ENCODE data around the gene ADRA2C. TPM values are rescaled to one million over a fixed set of nuclear protein-coding genes. Genes with fewer than 3 reads are reported as not detected.

Gene ADRA2C
- total RNA-seq, 5 donors from 2014 or later (not counting 1 experiment from before 2014, with no cell fraction given), result 0.16 to 0.18 TPM; not detected in 3

DNA sequence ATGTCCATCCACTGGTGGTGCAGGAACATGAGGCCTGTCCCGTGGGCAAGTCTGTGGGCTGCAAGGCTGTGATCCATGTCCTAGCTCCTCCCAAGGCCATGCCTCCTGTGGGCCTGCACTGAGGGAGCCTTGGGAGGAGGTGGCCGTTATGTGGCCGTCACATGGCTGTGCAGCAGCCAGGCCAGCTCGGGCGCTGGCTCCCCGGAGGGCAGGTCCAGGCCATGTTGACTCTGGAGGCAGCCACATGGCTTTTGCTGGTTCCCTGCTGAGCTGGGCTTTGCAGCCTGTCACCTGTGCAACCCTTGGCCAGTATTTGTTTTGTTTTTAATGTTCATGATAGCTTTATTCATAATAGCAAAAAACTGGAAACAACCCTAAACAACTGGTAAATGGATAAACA lies 13.3 kb downstream of the ADRA2C start:
- no peaks in the 10 kb centered on the region for H3K36me3 Mint-ChIP-seq
- ChIA-PET CTCF (no interaction called here), POLR2A (no interaction called here)
- Histone ChIP-seq H3K36me3 (ENCODE audit: control insufficient read depth in 2 of 2, extremely low read depth in 1 of 2, insufficient read depth in 1 of 2, low read length in 1 of 2) (no peaks in the 10 kb centered on the region), H3K4me3 (ENCODE audit: control insufficient read depth in 1 of 2, extremely low read depth in 1 of 2, low read length in 1 of 2) (no peak overlapping the region), H3K27me3 (replicated peaks in 1 of 2; ENCODE audit: control insufficient read depth in 2 of 2, extremely low read depth in 1 of 2, insufficient read depth in 2 of 2, low read length in 1 of 2) (peaks cover 2 to 47% of the 10 kb centered on the region in 2 experiments), H3K9me3 (no peaks in the 10 kb centered on the region), H3K4me1 (ENCODE audit: control insufficient read depth in 1 of 2, extremely low read depth in 1 of 2, insufficient read depth in 2 of 2, low read length in 2 of 2) (no peaks in the 10 kb centered on the region), H3K27ac (ENCODE audit: low read length) (no peak overlapping the region)
- no peak for DNase-seq
- ATAC-seq (replicated peaks in 1 of 4), result no peak
- H3K27ac Mint-ChIP-seq, result no peak overlapping the region
- no peaks in the 10 kb centered on the region for H3K4me1 Mint-ChIP-seq
- H3K27me3 Mint-ChIP-seq, result peaks cover 2 to 4% of the 10 kb centered on the region in 2 donors
- 71% methylated on average over 6 of the region's 6 CpGs for WGBS (ENCODE audit: insufficient coverage)
- H3K9me3 Mint-ChIP-seq, result peaks cover 0 to 4% (median 0%) of the 10 kb centered on the region in 3 donors
- H3K4me3 Mint-ChIP-seq, result no peak overlapping the region

DNA sequence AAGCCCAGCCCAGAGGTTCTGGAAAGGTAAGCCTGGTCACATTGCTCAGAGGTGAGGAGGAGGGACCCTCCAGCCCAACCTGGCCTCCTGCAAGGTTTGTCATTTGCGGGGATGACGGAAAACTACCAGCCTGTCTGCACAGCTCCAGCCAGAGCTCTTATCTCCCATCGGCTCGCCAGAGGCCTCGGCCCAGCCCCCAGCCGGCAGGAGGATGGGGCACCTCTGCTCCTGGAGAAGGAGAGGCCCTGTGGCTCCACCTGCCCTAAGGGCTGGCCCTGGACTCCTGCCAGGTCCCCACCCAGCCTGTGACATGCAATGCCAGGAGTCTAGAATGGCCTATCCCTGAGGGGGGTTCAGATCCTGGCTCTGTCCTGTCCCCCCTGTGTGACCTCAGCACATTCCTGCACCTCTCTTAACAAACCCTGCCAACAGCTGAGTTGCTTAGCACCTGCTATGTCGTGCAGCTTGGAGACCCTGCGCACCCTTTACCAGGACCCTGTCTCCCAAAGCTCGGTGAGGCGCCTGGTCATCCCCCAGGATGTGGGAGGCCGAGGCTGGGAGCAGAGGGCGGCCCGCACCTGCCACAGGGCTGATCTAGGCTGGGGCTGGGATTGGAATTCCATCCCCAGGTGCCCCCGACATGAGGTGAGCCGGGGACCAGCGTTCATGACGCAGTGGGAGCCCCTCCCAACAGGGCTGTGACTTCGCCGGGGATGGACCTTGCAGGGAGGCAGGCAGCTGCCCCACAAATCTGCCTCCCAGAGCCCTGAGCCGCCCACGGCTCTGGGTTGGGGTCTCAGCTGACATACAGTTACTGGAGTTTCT lies 14.4 kb downstream of the ADRA2C start:
- ChIA-PET CTCF (no interaction called here), POLR2A (no interaction called here)
- Mint-ChIP-seq H3K4me1 (no peaks in the 10 kb centered on the region), H3K27ac (no peak overlapping the region), H3K36me3 (no peaks in the 10 kb centered on the region), H3K27me3 (peaks cover 2 to 4% of the 10 kb centered on the region in 2 donors), H3K4me3 (no peak overlapping the region), H3K9me3 (peaks cover 0 to 4% (median 0%) of the 10 kb centered on the region in 3 donors)
- Histone ChIP-seq H3K36me3 (ENCODE audit: control insufficient read depth in 2 of 2, extremely low read depth in 1 of 2, insufficient read depth in 1 of 2, low read length in 1 of 2) (no peaks in the 10 kb centered on the region), H3K9me3 (no peaks in the 10 kb centered on the region), H3K4me3 (ENCODE audit: control insufficient read depth in 1 of 2, extremely low read depth in 1 of 2, low read length in 1 of 2) (no peak overlapping the region), H3K27me3 (replicated peaks in 1 of 2; ENCODE audit: control insufficient read depth in 2 of 2, extremely low read depth in 1 of 2, insufficient read depth in 2 of 2, low read length in 1 of 2) (peaks cover 2 to 53% of the 10 kb centered on the region in 2 experiments), H3K4me1 (ENCODE audit: control insufficient read depth in 1 of 2, extremely low read depth in 1 of 2, insufficient read depth in 2 of 2, low read length in 2 of 2) (no peaks in the 10 kb centered on the region), H3K27ac (ENCODE audit: low read length) (no peak overlapping the region)
- WGBS (ENCODE audit: insufficient coverage), result 76% methylated on average over 19 of the region's 21 CpGs
- no peak for ATAC-seq (replicated peaks in 1 of 4)
- DNase-seq, result no peak

DNA sequence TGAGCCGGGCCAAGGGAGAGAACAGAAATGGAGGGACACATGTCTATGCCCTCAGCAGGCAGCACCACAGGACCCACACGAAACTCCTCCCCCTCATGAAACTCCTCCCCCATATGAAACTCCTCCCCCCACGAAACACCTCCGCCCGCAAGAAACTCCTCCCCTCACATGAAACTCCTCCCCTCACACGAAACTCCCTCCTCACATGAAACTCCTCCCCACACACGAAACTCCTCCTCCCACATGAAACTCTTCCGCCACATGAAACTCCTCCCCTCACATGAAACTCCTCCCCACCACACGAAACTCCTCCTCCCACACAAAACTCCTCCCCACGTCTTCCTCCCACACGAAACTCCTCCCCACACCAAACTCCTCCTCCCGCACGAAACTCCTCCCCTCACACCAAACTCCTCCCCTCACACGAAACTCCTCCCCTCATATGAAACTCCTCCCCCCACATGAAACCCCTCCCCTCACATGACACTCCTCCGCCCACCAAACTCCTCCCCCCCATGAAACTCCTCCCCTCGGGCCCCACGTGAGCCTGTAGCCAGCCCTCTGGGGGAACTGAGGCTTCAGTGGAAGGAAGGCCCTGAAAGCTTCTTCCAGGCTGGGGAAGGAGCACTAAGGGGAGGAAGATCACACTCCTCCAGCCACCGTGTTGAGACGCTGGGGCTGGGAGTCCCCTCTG lies 15.2 kb downstream of the ADRA2C start:
- POLR2A ChIA-PET, result no interaction called here
- WGBS (ENCODE audit: insufficient coverage), result 82% methylated on average over 13 of the region's 19 CpGs
- ATAC-seq (replicated peaks in 1 of 4), result no peak

DNA sequence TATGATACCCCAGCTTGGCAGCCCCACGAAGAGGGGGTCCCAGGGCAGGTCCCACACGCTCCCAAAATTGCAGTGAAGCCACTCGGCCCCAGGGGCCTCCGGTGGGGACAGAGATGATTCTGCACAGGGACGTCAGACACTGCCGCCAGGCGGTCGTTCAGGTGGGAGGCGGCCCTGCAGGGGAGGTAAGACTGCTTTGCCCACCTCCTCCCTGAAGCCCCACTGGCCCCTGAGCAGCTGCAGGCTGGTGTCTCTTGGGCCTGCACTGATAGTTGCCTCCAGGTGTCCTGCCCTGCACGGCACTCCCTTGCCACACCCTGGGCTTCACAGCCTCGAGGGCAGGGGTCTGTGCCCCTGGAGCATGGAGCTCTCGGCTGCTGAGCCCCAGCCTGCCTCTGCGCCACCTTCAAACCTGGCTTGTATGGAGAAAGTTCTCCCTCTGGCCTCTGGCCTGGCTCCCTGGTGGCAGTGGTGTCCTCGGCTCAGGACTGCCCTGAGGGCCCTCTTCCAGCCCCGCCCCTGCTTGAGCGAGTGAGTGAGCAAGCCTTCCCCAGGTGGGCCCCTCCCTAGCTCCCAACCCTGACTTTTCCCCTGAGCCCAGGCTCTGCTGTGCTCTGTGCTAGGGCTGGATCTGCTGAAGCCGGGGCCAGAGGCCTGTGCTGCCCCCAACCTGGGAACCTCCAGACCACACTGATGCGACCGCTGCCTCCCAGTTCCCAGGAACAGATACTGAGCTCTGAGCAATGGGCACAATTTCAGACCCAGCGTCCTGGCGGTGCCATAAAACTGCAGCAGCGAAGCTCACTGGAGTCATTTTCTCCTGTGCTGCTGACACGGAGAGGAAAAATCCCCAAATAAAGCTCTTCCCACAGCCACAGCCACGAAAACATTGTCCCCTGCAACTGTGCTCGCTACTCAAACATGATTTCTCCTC lies 16.1 kb downstream of the ADRA2C start:
- Mint-ChIP-seq H3K4me3 (no peak overlapping the region), H3K27me3 (peaks cover 2 to 4% of the 10 kb centered on the region in 2 donors), H3K4me1 (no peaks in the 10 kb centered on the region), H3K36me3 (no peaks in the 10 kb centered on the region), H3K27ac (no peak overlapping the region), H3K9me3 (peaks cover 0 to 4% (median 0%) of the 10 kb centered on the region in 3 donors)
- Histone ChIP-seq H3K4me3 (ENCODE audit: control insufficient read depth in 1 of 2, extremely low read depth in 1 of 2, low read length in 1 of 2) (no peak overlapping the region), H3K4me1 (ENCODE audit: control insufficient read depth in 1 of 2, extremely low read depth in 1 of 2, insufficient read depth in 2 of 2, low read length in 2 of 2) (no peaks in the 10 kb centered on the region), H3K27ac (ENCODE audit: low read length) (no peak overlapping the region), H3K36me3 (ENCODE audit: control insufficient read depth in 2 of 2, extremely low read depth in 1 of 2, insufficient read depth in 1 of 2, low read length in 1 of 2) (no peaks in the 10 kb centered on the region), H3K9me3 (no peaks in the 10 kb centered on the region), H3K27me3 (replicated peaks in 1 of 2; ENCODE audit: control insufficient read depth in 2 of 2, extremely low read depth in 1 of 2, insufficient read depth in 2 of 2, low read length in 1 of 2) (peaks cover 2 to 49% of the 10 kb centered on the region in 2 experiments)
- ATAC-seq (replicated peaks in 1 of 4), result no peak
- no peak for DNase-seq
- ChIA-PET POLR2A (no interaction called here), CTCF (no interaction called here)
- 80% methylated on average over 25 of the region's 25 CpGs for WGBS (ENCODE audit: insufficient coverage)

More for the DNA sequence above, 15.2 kb downstream of the ADRA2C start:
- peaks cover 2 to 54% of the 10 kb centered on the region in 2 experiments for H3K27me3 ChIP-seq (replicated peaks in 1 of 2; ENCODE audit: control insufficient read depth in 2 of 2, extremely low read depth in 1 of 2, insufficient read depth in 2 of 2, low read length in 1 of 2)
- no peak overlapping the region for H3K4me3 ChIP-seq (ENCODE audit: control insufficient read depth in 1 of 2, extremely low read depth in 1 of 2, low read length in 1 of 2)
- H3K27ac ChIP-seq (ENCODE audit: low read length), result no peak overlapping the region
- CTCF ChIA-PET, result no interaction called here
- H3K27me3 Mint-ChIP-seq, result peaks cover 2 to 4% of the 10 kb centered on the region in 2 donors
- peaks cover 0 to 4% (median 0%) of the 10 kb centered on the region in 3 donors for H3K9me3 Mint-ChIP-seq
- no peak overlapping the region for H3K27ac Mint-ChIP-seq
- H3K4me3 Mint-ChIP-seq, result no peak overlapping the region
- no peaks in the 10 kb centered on the region for H3K36me3 Mint-ChIP-seq
- peak in 2 of 35 experiments; percentile 5 for DNase-seq
- no peaks in the 10 kb centered on the region for H3K36me3 ChIP-seq (ENCODE audit: control insufficient read depth in 2 of 2, extremely low read depth in 1 of 2, insufficient read depth in 1 of 2, low read length in 1 of 2)
- no peaks in the 10 kb centered on the region for H3K4me1 ChIP-seq (ENCODE audit: control insufficient read depth in 1 of 2, extremely low read depth in 1 of 2, insufficient read depth in 2 of 2, low read length in 2 of 2)
- no peaks in the 10 kb centered on the region for H3K4me1 Mint-ChIP-seq
- no peaks in the 10 kb centered on the region for H3K9me3 ChIP-seq

DNA sequence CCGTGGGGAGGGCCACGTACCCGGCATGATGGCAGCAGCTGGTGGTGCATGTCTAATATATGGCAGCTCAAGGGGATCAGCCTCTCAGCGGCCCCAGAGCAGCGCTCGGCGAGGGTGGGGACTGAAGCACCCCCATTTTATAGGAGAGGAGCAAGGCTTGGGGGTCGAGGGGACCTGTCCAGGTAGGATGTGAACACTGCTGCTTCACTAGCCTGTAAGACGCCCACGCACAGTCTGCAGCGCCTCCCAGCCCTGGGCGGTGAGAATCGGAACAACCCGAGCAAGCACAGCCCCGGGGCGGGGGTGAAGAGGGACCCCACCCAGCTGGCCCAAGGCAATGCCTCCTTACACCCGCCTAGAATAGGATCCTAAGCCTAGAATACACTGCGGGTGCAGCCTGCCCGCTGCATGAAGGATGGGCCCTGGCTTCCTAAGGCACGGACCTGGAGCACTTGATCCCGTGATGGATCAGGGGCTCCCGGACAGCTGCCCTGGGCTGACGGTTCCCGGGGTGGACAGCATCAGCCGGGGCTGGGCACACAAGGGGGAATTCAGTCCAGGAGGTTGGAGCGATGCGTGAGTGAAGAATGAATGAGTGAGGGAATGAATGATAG lies 17.6 kb downstream of the ADRA2C start:
- Histone ChIP-seq H3K27ac (ENCODE audit: low read length) (no peak overlapping the region), H3K27me3 (replicated peaks in 1 of 2; ENCODE audit: control insufficient read depth in 2 of 2, extremely low read depth in 1 of 2, insufficient read depth in 2 of 2, low read length in 1 of 2) (peaks cover 2 to 52% of the 10 kb centered on the region in 2 experiments), H3K36me3 (ENCODE audit: control insufficient read depth in 2 of 2, extremely low read depth in 1 of 2, insufficient read depth in 1 of 2, low read length in 1 of 2) (no peaks in the 10 kb centered on the region), H3K4me3 (ENCODE audit: control insufficient read depth in 1 of 2, extremely low read depth in 1 of 2, low read length in 1 of 2) (no peak overlapping the region), H3K9me3 (no peaks in the 10 kb centered on the region), H3K4me1 (ENCODE audit: control insufficient read depth in 1 of 2, extremely low read depth in 1 of 2, insufficient read depth in 2 of 2, low read length in 2 of 2) (no peaks in the 10 kb centered on the region)
- Mint-ChIP-seq H3K4me3 (no peak overlapping the region), H3K4me1 (no peaks in the 10 kb centered on the region), H3K9me3 (no peaks in the 10 kb centered on the region), H3K27me3 (peaks cover 0 to 5% of the 10 kb centered on the region in 2 donors), H3K36me3 (no peaks in the 10 kb centered on the region), H3K27ac (no peak overlapping the region)
- 50% methylated on average over 24 of the region's 27 CpGs for WGBS (ENCODE audit: insufficient coverage)
- DNase-seq (no peak), ATAC-seq (replicated peaks in 1 of 4) (no peak)
- ChIA-PET CTCF (no interaction called here), POLR2A (no interaction called here)

All from T-cell (primary cell).